GM23248 (cell line): Measurements from ENCODE around the gene QSOX1. TPM values are rescaled to one million over a fixed set of nuclear protein-coding genes. Genes with fewer than 3 reads are reported as not detected.
A peak's percentile ranks its signal among the peaks of the same experiment; 100 is the strongest.

Experiments used
- DNase-seq: peaks from one replicate; pipeline ENCODE4 v3.0.0-alpha.2; 2015
- H2AFZ ChIP-seq: fragments of 200-600 bp; sonication (generic); 2 replicates; pipeline ENCODE4 v1.6.1; 2016; ENCODE audit warnings: antibody characterized with exemption
- H3F3A ChIP-seq: fragments of 200-600 bp; sonication (generic); 2 replicates; pipeline ENCODE4 v1.6.1; 2016; ENCODE audit warnings: mild to moderate bottlenecking, antibody characterized with exemption, mixed run types; ENCODE audit not compliant: insufficient read depth
- H3K27ac ChIP-seq: fragments of 200-600 bp; sonication (generic); 2 replicates; pipeline ENCODE4 v1.5.1; 2016; ENCODE audit warnings: mild to moderate bottlenecking
- H3K27me3 ChIP-seq: fragments of 200-600 bp; sonication (generic); replicated peaks from 2 replicates; pipeline ENCODE4 v1.6.1; 2016; ENCODE audit warnings: mild to moderate bottlenecking; ENCODE audit not compliant: insufficient read depth
- H3K36me3 ChIP-seq: fragments of 200-600 bp; sonication (generic); 2 replicates; pipeline ENCODE4 v1.6.1; 2016; ENCODE audit warnings: low read depth, mild to moderate bottlenecking
- H3K4me1 ChIP-seq: fragments of 200-600 bp; sonication (generic); 2 replicates; pipeline ENCODE4 v1.6.1; 2016; ENCODE audit warnings: mild to moderate bottlenecking; ENCODE audit not compliant: insufficient read depth
- H3K4me2 ChIP-seq: fragments of 200-600 bp; sonication (generic); one replicate; pipeline ENCODE4 v1.6.1; 2016; ENCODE audit warnings: mild to moderate bottlenecking; ENCODE audit not compliant: unreplicated experiment
- H3K4me3 ChIP-seq: fragments of 200-600 bp; sonication (generic); 2 replicates; pipeline ENCODE4 v1.5.1; 2016; ENCODE audit warnings: mild to moderate bottlenecking
- H3K79me2 ChIP-seq: fragments of 200-600 bp; sonication (generic); 2 replicates; pipeline ENCODE4 v1.6.1; 2016; ENCODE audit warnings: mild to moderate bottlenecking; ENCODE audit not compliant: insufficient read depth
- H3K9ac ChIP-seq: fragments of 200-600 bp; sonication (generic); 2 replicates; pipeline ENCODE4 v1.6.1; 2016; ENCODE audit warnings: mild to moderate bottlenecking
- H3K9me2 ChIP-seq: fragments of 200-600 bp; sonication (generic); 2 replicates; pipeline ENCODE4 v1.6.1; 2016; ENCODE audit warnings: mixed run types, mild to moderate bottlenecking, moderate library complexity; ENCODE audit not compliant: insufficient read depth
- H3K9me3 ChIP-seq: fragments of 200-600 bp; sonication (generic); one replicate; pipeline ENCODE4 v1.6.1; 2017; ENCODE audit warnings: low read depth
- H4K20me1 ChIP-seq: fragments of 200-600 bp; sonication (generic); 2 replicates; pipeline ENCODE4 v1.6.0; 2016; ENCODE audit not compliant: insufficient read depth
- EZH2 ChIP-seq: fragments of 200-600 bp; sonication (generic); IDR thresholded peaks from 2 replicates; pipeline ENCODE4 v1.6.1; 2018; ENCODE audit warnings: antibody characterized with exemption, mild to moderate bottlenecking; ENCODE audit not compliant: insufficient read depth, poor library complexity, severe bottlenecking
- EZH2phosphoT487 ChIP-seq: fragments of 200-600 bp; sonication (generic); IDR thresholded peaks from 2 replicates; pipeline ENCODE4 v1.6.1; 2018; ENCODE audit warnings: antibody characterized with exemption, moderate library complexity, mild to moderate bottlenecking, low read depth; ENCODE audit not compliant: insufficient read depth
- WGBS, 2 experiments: methylation state at CpG; one replicate each; pipeline ENCODE4 v1.1.6; 2015 to 2017; ENCODE audit warnings: low lambda C conversion rate in 2 of 2, low coverage in 1 of 2; ENCODE audit errors: missing lambda C conversion rate in 2 of 2; 5-methylcytosine and 5-hydroxymethylcytosine counted together
- in situ Hi-C: fragments of 300-500 bp; cut with MboI; formaldehyde crosslinking; loops from 2 replicates; pipeline ENCODE4 v1.15.0; 2020
- polyA plus RNA-seq: library from polyadenylated mRNA; unstranded; fragments of >200 nt; fragmentation: Nextera tagmentation; extraction: Ambion mirVana; gene quantifications from 2 replicates; pipeline ENCODE4 v1.2.1, GENCODE V29; 2016
- total RNA-seq: library from RNA; depleted of rRNA; stranded (reverse); fragments of >200 nt; shearing (Covaris generic); gene quantifications from 2 replicates; pipeline ENCODE4 v1.2.3, GENCODE V29; 2014

The QSOX1 gene
- total and polyA plus RNA-seq, 2 experiments from 2014 or later = 270 to 519 TPM

DNA sequence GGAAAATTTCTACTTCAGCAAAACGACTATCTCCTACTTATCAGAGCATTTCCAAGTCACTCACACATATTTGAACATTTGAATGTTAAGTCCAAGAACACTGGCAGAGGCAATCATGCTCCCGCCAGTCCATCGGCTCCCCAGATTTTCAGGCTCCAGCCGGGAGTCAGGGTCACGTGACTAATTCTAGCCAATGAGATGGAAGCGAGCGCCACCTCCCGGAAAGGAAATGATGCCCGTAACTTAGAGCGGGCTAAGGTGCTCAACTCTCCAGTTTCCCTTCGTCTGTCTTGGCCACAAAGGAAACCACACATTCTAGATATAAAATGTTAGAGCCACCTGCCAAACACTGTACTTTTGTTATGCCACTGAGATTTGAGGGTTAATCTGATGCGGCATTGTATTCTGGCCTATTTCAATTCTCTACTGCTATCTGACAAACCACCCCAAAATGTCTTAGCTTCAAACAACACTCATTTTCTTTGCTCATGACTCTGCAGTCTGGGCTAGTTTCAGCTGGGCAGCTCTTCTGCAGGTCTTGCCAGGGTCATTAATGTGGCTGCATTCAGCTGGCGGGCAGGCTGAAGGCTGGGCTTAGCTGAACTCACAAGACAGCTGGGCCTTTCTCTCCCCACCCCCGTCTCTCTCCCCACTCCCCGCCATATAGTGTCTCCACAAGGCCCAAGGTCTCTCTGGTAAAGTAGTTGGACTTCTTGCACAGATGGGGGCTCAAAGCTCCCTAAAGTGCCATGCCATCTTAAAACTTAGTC is 58.9 kb downstream of the QSOX1 start:
- H3K4me3 ChIP-seq = no peak overlapping the region
- in situ Hi-C loops = no loop called here
- H3K9ac ChIP-seq = no peak overlapping the region
- H3K4me2 ChIP-seq = peak overlapping the region; percentile 43
- TF ChIP-seq EZH2 (no peak), EZH2phosphoT487 (no peak)
- peak; percentile 57 for DNase-seq
- no peaks in the 10 kb centered on the region for H3K36me3 ChIP-seq
- H3K9me2 ChIP-seq = no peaks in the 10 kb centered on the region
- no peak overlapping the region for H3K27ac ChIP-seq
- H3F3A ChIP-seq = no peaks in the 10 kb centered on the region
- H3K27me3 ChIP-seq = no peaks in the 10 kb centered on the region
- no peaks in the 10 kb centered on the region for H3K9me3 ChIP-seq
- whole genome bisulfite sequencing, 2 experiments = 39 to 47% methylated on average over 15 of the region's 15 CpGs
- H3K4me1 ChIP-seq = no peaks in the 10 kb centered on the region
- no peaks in the 10 kb centered on the region for H3K79me2 ChIP-seq
- peak overlapping the region; percentile 60 for H2AFZ ChIP-seq
- H4K20me1 ChIP-seq = no peaks in the 10 kb centered on the region

DNA sequence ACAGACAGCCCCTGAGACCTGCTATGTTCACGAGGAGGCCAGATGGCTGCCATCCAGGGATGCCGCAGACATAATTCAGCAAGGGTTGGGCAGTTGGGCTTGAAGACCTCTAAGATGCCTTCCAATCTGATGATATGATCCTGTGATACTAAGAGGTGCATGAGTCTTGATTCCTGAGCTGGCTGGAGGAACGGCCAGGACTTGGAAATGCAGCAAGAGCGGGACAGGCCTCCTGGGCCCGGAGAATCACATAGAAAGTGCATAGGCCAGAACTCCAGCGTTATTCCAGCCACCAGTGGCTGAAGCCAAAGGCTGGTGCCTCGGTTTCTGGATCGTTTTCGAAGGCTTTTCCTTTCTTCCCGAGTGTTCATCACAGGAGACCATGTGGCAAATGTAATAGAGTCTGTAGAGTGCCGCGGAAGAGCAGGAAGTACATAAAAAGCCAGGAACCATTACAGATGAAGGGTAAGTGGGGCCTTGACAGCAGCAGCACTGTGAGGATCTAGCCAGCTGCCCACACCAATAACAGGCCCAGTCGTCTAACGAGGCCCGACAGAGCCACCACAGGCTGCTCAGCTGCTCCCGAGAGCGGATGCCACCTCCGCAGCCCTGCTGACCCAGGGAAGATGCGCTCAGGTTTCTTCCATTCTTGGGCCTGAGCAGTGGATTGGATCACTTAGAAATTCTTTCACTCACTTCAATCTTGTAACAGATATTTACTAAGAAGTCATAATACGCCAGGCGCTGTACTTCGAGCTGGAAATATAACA is 61.4 kb downstream of the QSOX1 start:
- H3K4me3 ChIP-seq = no peak overlapping the region
- 70 to 75% methylated on average over 22 of the region's 22 CpGs for WGBS, 2 experiments
- no peak for DNase-seq

DNA sequence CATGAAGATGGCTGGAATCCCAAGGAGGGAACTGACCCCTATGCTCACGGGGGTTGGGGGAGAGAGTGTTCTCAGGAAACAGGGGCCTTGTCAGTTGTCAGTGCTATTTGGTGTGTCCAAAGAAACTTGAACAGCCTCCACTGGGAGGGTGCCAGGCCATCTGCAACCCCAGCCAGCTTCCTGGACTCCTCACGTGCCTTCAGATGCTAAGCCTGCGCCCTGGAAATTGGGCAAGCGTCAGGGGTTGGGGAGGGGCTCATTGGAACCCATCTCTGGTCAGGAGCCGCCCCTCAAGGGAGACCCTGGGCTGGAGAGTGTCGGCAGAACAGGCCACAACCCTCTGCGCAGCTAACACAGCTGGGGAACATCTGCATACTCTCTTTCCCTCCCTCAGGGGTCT is 62.3 kb downstream of the QSOX1 start:
- Histone ChIP-seq H3F3A (no peaks in the 10 kb centered on the region), H3K9me3 (no peaks in the 10 kb centered on the region), H3K27me3 (no peaks in the 10 kb centered on the region), H2AFZ (no peak overlapping the region), H3K9ac (no peak overlapping the region), H3K4me2 (no peak overlapping the region), H3K9me2 (no peaks in the 10 kb centered on the region), H3K79me2 (no peaks in the 10 kb centered on the region), H3K36me3 (no peaks in the 10 kb centered on the region), H3K27ac (no peak overlapping the region), H4K20me1 (no peaks in the 10 kb centered on the region), H3K4me1 (no peaks in the 10 kb centered on the region), H3K4me3 (no peak overlapping the region)
- in situ Hi-C loops = no loop called here
- WGBS, 2 experiments = 55% methylated on average over 7 of the region's 7 CpGs
- TF ChIP-seq EZH2 (no peak), EZH2phosphoT487 (no peak)
- no peak for DNase-seq

More for the DNA sequence above, 61.4 kb downstream of the QSOX1 start:
- H3K4me1 ChIP-seq = no peaks in the 10 kb centered on the region
- H3K9me2 ChIP-seq = no peaks in the 10 kb centered on the region
- no peak overlapping the region; the same call in 1 of the 2 replicates for H2AFZ ChIP-seq
- TF ChIP-seq EZH2 (no peak), EZH2phosphoT487 (no peak)
- no peaks in the 10 kb centered on the region for H3K36me3 ChIP-seq
- no peak overlapping the region for H3K27ac ChIP-seq
- no peaks in the 10 kb centered on the region for H3F3A ChIP-seq
- no peak overlapping the region for H3K4me2 ChIP-seq
- H3K9ac ChIP-seq = no peak overlapping the region
- no peaks in the 10 kb centered on the region for H3K9me3 ChIP-seq
- H4K20me1 ChIP-seq = no peaks in the 10 kb centered on the region
- in situ Hi-C loops = no loop called here
- H3K27me3 ChIP-seq = no peaks in the 10 kb centered on the region
- H3K79me2 ChIP-seq = no peaks in the 10 kb centered on the region

- H3K9me2 ChIP-seq = no peaks in the 10 kb centered on the region
- no peak overlapping the region for H3K9ac ChIP-seq
- H3K4me2 ChIP-seq = no peak overlapping the region
- H4K20me1 ChIP-seq = no peaks in the 10 kb centered on the region
- H2AFZ ChIP-seq = no peak overlapping the region
- H3K9me3 ChIP-seq = no peaks in the 10 kb centered on the region
- no peaks in the 10 kb centered on the region for H3K79me2 ChIP-seq
- H3K36me3 ChIP-seq = no peaks in the 10 kb centered on the region
- in situ Hi-C loops = no loop called here
- H3K27ac ChIP-seq = no peak overlapping the region
- no peaks in the 10 kb centered on the region for H3K4me1 ChIP-seq
- TF ChIP-seq EZH2 = no peak
- no peak for TF ChIP-seq EZH2phosphoT487
- no peak overlapping the region for H3K4me3 ChIP-seq
- peaks cover 14% of the 10 kb centered on the region; the same call in 1 of the 2 replicates for H3K27me3 ChIP-seq
- no peak for DNase-seq
- H3F3A ChIP-seq = no peaks in the 10 kb centered on the region
- 77 to 81% methylated on average over 20 of the region's 20 CpGs for WGBS, 2 experiments
These were observed 64.4 kb downstream of the QSOX1 start for GRCh38 chr1:180218806-180219765.
